ENCODE results near the gene S100A7A.

S100A7A gene

GRCh38 chr1:153386500-153386901 lies 29.8 kb upstream of the S100A7A start:
- Histone ChIP-seq H3K4me3 (ENCODE audit: low read length) (no peak overlapping the region), H3K4me1 (ENCODE audit: control insufficient read depth, insufficient read depth, low read length) (no peaks in the 10 kb centered on the region), H3K27me3 (ENCODE audit: control insufficient read depth, insufficient read depth, low read length) (no peaks in the 10 kb centered on the region), H3K27ac (ENCODE audit: low read length) (no peak overlapping the region), H3K36me3 (ENCODE audit: control insufficient read depth, insufficient read depth, low read length) (no peaks in the 10 kb centered on the region), H3K9me3 (ENCODE audit: control insufficient read depth, insufficient read depth, low read length) (no peaks in the 10 kb centered on the region)
- WGBS (ENCODE audit: insufficient coverage, insufficient read length) = no CpG with 5 or more reads among the region's 5 CpGs
- DNase-seq (ENCODE audit: low read depth, low spot score) = no peak

- H3K4me3 ChIP-seq (ENCODE audit: low read length) = no peak overlapping the region
Observed at GRCh38 chr1:153387001-153387400, 29.3 kb upstream of the S100A7A start.

DNA sequence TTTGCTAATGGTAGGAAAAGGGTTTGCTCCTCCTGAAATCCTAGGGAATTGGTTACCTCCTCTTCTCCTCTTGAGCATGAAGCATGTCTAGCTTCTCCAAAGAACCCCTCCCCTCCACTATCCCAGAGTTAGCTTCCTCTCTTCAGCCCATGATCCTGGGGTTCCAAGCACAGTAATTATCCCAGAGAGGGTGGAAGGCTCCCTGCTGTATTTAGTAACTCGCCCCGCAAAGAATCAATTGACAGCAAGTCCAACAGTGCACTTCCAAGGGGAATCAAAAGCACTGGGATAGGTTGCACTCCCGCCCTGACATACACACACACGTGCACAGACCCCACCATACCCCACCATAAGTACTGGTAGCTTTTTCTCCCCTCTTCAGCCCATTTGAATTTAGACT lies 28.5 kb upstream of the S100A7A start:
- H3K27me3 ChIP-seq (ENCODE audit: control insufficient read depth, insufficient read depth, low read length) = no peaks in the 10 kb centered on the region
- H3K4me1 ChIP-seq (ENCODE audit: control insufficient read depth, insufficient read depth, low read length) = no peaks in the 10 kb centered on the region
- no peak overlapping the region for H3K27ac ChIP-seq (ENCODE audit: low read length)
- H3K9me3 ChIP-seq (ENCODE audit: control insufficient read depth, insufficient read depth, low read length) = no peaks in the 10 kb centered on the region
- no peaks in the 10 kb centered on the region for H3K36me3 ChIP-seq (ENCODE audit: control insufficient read depth, insufficient read depth, low read length)
- no peak overlapping the region for H3K4me3 ChIP-seq (ENCODE audit: low read length)
- WGBS (ENCODE audit: insufficient coverage, insufficient read length) = no CpG with 5 or more reads among the region's 4 CpGs
- no peak for DNase-seq (ENCODE audit: low read depth, low spot score)

More at GRCh38 chr1:153387001-153387400, 29.3 kb upstream of the S100A7A start:
- Histone ChIP-seq H3K9me3 (ENCODE audit: control insufficient read depth, insufficient read depth, low read length) (no peaks in the 10 kb centered on the region), H3K36me3 (ENCODE audit: control insufficient read depth, insufficient read depth, low read length) (no peaks in the 10 kb centered on the region), H3K27ac (ENCODE audit: low read length) (no peak overlapping the region), H3K27me3 (ENCODE audit: control insufficient read depth, insufficient read depth, low read length) (no peaks in the 10 kb centered on the region), H3K4me1 (ENCODE audit: control insufficient read depth, insufficient read depth, low read length) (no peaks in the 10 kb centered on the region)
- DNase-seq (ENCODE audit: low read depth, low spot score) = no peak
- WGBS (ENCODE audit: insufficient coverage, insufficient read length) = no CpG with 5 or more reads among the region's 4 CpGs

GRCh38 chr1:153389401-153389800 lies 26.9 kb upstream of the S100A7A start:
- H3K27ac ChIP-seq (ENCODE audit: low read length) = no peak overlapping the region
- H3K4me1 ChIP-seq (ENCODE audit: control insufficient read depth, insufficient read depth, low read length) = peaks cover 1% of the 10 kb centered on the region; the same call in 1 of the 2 replicates
- no CpG with 5 or more reads among the region's 1 CpG for WGBS (ENCODE audit: insufficient coverage, insufficient read length)
- DNase-seq (ENCODE audit: low read depth, low spot score) = no peak
- no peaks in the 10 kb centered on the region for H3K27me3 ChIP-seq (ENCODE audit: control insufficient read depth, insufficient read depth, low read length)
- no peaks in the 10 kb centered on the region for H3K36me3 ChIP-seq (ENCODE audit: control insufficient read depth, insufficient read depth, low read length)
- no peak overlapping the region for H3K4me3 ChIP-seq (ENCODE audit: low read length)
- no peaks in the 10 kb centered on the region for H3K9me3 ChIP-seq (ENCODE audit: control insufficient read depth, insufficient read depth, low read length)

- H3K27ac ChIP-seq (ENCODE audit: low read length) = no peak overlapping the region
- no peak overlapping the region for H3K4me3 ChIP-seq (ENCODE audit: low read length)
- H3K27me3 ChIP-seq (ENCODE audit: control insufficient read depth, insufficient read depth, low read length) = no peaks in the 10 kb centered on the region
- DNase-seq (ENCODE audit: low read depth, low spot score) = no peak
- no CpG with 5 or more reads among the region's 17 CpGs for WGBS (ENCODE audit: insufficient coverage, insufficient read length)
- H3K9me3 ChIP-seq (ENCODE audit: control insufficient read depth, insufficient read depth, low read length) = no peaks in the 10 kb centered on the region
- H3K4me1 ChIP-seq (ENCODE audit: control insufficient read depth, insufficient read depth, low read length) = peaks cover 1% of the 10 kb centered on the region; the same call in 1 of the 2 replicates
- no peaks in the 10 kb centered on the region for H3K36me3 ChIP-seq (ENCODE audit: control insufficient read depth, insufficient read depth, low read length)
Observed at GRCh38 chr1:153389973-153390879, 26.1 kb upstream of the S100A7A start.

- no CpG with 5 or more reads among the region's 7 CpGs for WGBS (ENCODE audit: insufficient coverage, insufficient read length)
- peaks cover 1% of the 10 kb centered on the region; the same call in 1 of the 2 replicates for H3K4me1 ChIP-seq (ENCODE audit: control insufficient read depth, insufficient read depth, low read length)
- H3K27ac ChIP-seq (ENCODE audit: low read length) = no peak within 1 kb of the TSS
- H3K4me3 ChIP-seq (ENCODE audit: low read length) = no peak within 1 kb of the TSS
- no peaks in the 10 kb centered on the region for H3K36me3 ChIP-seq (ENCODE audit: control insufficient read depth, insufficient read depth, low read length)
- no peak for DNase-seq (ENCODE audit: low read depth, low spot score)
- H3K27me3 ChIP-seq (ENCODE audit: control insufficient read depth, insufficient read depth, low read length) = no peaks in the 10 kb centered on the region
- H3K9me3 ChIP-seq (ENCODE audit: control insufficient read depth, insufficient read depth, low read length) = no peaks in the 10 kb centered on the region
Observed at GRCh38 chr1:153390938-153391710, 25.2 kb upstream of the S100A7A start, which contains the start of gene S100A8. S100A8 (minus strand) TSS chr1:153391073; CDS start chr1:153390535, 538 bp downstream.

GRCh38 chr1:153392258-153392657 lies 24.1 kb upstream of the S100A7A start:
- H3K4me1 ChIP-seq (ENCODE audit: control insufficient read depth, insufficient read depth, low read length) = peaks cover 1% of the 10 kb centered on the region; the same call in 1 of the 2 replicates

GRCh38 chr1:153392822-153393221 lies 23.5 kb upstream of the S100A7A start:
- Histone ChIP-seq H3K4me3 (ENCODE audit: low read length) (no peak overlapping the region), H3K4me1 (ENCODE audit: control insufficient read depth, insufficient read depth, low read length) (peaks cover 1% of the 10 kb centered on the region; the same call in 1 of the 2 replicates), H3K27ac (ENCODE audit: low read length) (no peak overlapping the region), H3K36me3 (ENCODE audit: control insufficient read depth, insufficient read depth, low read length) (no peaks in the 10 kb centered on the region), H3K27me3 (ENCODE audit: control insufficient read depth, insufficient read depth, low read length) (no peaks in the 10 kb centered on the region), H3K9me3 (ENCODE audit: control insufficient read depth, insufficient read depth, low read length) (no peaks in the 10 kb centered on the region)
- no peak for DNase-seq (ENCODE audit: low read depth, low spot score)
- WGBS (ENCODE audit: insufficient coverage, insufficient read length) = no CpG with 5 or more reads among the region's 3 CpGs

More at GRCh38 chr1:153392258-153392657, 24.1 kb upstream of the S100A7A start:
- no peaks in the 10 kb centered on the region for H3K27me3 ChIP-seq (ENCODE audit: control insufficient read depth, insufficient read depth, low read length)
- no peaks in the 10 kb centered on the region for H3K9me3 ChIP-seq (ENCODE audit: control insufficient read depth, insufficient read depth, low read length)
- no peak for DNase-seq (ENCODE audit: low read depth, low spot score)
- H3K27ac ChIP-seq (ENCODE audit: low read length) = no peak overlapping the region
- no peaks in the 10 kb centered on the region for H3K36me3 ChIP-seq (ENCODE audit: control insufficient read depth, insufficient read depth, low read length)
- WGBS (ENCODE audit: insufficient coverage, insufficient read length) = no CpG with 5 or more reads among the region's 3 CpGs
- H3K4me3 ChIP-seq (ENCODE audit: low read length) = no peak overlapping the region

DNA sequence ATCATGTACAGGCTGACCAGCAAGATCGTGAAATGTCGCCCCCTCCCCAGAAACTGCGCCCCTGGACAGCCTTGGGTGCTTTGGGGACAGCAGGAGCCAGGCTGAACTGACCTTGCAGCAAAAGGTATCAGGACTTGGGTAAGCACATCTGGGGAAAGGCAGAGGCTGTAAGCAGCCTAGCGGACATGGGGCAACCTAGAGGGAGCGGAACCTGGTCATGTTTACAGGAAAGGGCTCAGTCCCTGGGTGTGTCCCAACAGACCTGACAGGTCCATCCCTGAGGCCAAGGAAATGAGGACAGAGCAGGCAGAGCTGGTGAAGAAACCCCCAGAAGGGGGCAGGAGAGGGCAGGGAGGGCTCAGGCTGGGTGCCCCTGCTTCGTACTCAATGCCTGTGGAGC lies 22.4 kb upstream of the S100A7A start:
- WGBS (ENCODE audit: insufficient coverage, insufficient read length) = no CpG with 5 or more reads among the region's 6 CpGs
- H3K9me3 ChIP-seq (ENCODE audit: control insufficient read depth, insufficient read depth, low read length) = no peaks in the 10 kb centered on the region
- no peak overlapping the region for H3K27ac ChIP-seq (ENCODE audit: low read length)
- no peak overlapping the region for H3K4me3 ChIP-seq (ENCODE audit: low read length)
- no peak for DNase-seq (ENCODE audit: low read depth, low spot score)
- H3K27me3 ChIP-seq (ENCODE audit: control insufficient read depth, insufficient read depth, low read length) = no peaks in the 10 kb centered on the region
- H3K36me3 ChIP-seq (ENCODE audit: control insufficient read depth, insufficient read depth, low read length) = no peaks in the 10 kb centered on the region
- peaks cover 1% of the 10 kb centered on the region; the same call in 1 of the 2 replicates for H3K4me1 ChIP-seq (ENCODE audit: control insufficient read depth, insufficient read depth, low read length)

GRCh38 chr1:153394391-153394790 lies 21.9 kb upstream of the S100A7A start:
- H3K27ac ChIP-seq (ENCODE audit: low read length) = no peak overlapping the region
- H3K36me3 ChIP-seq (ENCODE audit: control insufficient read depth, insufficient read depth, low read length) = no peaks in the 10 kb centered on the region
- no peaks in the 10 kb centered on the region for H3K27me3 ChIP-seq (ENCODE audit: control insufficient read depth, insufficient read depth, low read length)
- WGBS (ENCODE audit: insufficient coverage, insufficient read length) = no CpG with 5 or more reads among the region's 5 CpGs
- no peak for DNase-seq (ENCODE audit: low read depth, low spot score)
- H3K4me1 ChIP-seq (ENCODE audit: control insufficient read depth, insufficient read depth, low read length) = peaks cover 1% of the 10 kb centered on the region; the same call in 1 of the 2 replicates
- no peak overlapping the region for H3K4me3 ChIP-seq (ENCODE audit: low read length)
- no peaks in the 10 kb centered on the region for H3K9me3 ChIP-seq (ENCODE audit: control insufficient read depth, insufficient read depth, low read length)
